Islet precursor cell (in vitro differentiated cells): Measurements from ENCODE around the gene PKDCC.
A peak's percentile ranks its signal among the peaks of the same experiment; 100 is the strongest.
"Not testable (repeated sequence)": the region's sequence is repeated elsewhere in the genome, so short reads cannot be mapped to it uniquely, and the experiment has no call there.

Experiments
- DNase-seq: peaks from one replicate; pipeline ENCODE4 v3.0.0-alpha.2; 2018

PKDCC gene

GRCh38 chr2:42050703-42051542, 3.1 kb downstream of the PKDCC start:
- peak; percentile 48 for DNase-seq

DNA sequence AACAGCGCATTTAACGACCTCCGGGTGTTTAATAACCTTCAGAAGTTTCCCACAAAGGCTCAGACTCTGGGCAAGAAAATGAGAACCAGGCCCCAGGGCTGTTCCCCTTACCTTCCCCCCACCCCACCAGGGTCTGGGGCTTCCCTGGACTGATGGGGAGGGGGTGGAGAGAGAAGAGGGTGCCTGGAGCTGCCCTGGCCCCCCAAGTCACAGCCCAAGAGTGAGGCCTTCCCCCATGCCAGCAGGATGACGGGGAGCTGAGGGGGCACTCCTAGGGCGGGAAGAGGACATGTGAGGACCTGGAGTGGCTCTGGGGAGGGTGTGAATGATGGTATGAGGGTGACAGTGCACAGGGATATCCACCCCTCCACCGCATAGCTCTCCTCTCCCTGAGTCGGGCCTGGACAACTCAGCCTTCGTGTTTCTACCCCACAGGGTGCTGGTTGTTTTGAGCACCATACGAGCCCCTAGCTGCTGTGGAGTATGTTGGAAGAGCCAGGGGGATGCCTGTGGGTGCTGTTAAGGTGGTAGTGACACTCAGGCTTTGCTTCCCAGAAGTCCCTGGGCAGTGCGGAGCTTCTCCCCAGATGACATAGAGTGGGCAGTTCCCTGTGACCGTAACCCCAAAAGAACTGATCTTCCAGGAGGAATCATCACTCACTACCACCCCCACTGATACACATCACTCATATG, 3.9 kb downstream of the PKDCC start:
- peak; percentile 52 for DNase-seq

- peak; percentile 84 for DNase-seq
Measured at GRCh38 chr2:42052702-42053481, 5.1 kb downstream of the PKDCC start.

DNA sequence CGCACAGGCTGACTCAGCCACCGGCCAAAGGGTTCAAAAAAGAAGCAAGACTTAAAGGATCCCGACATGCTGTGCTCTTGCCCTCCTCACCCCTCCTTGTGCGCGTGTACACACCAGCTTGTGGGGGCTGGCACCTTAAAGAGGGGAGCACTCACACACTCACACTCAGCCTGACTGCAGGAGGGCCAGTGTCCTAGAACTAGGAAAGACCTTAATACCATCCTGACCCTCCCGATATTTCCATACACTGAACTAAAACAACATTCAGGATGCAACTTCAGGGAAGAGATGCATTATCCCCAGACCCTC, 5.6 kb downstream of the PKDCC start:
- no peak for DNase-seq

GRCh38 chr2:42053791-42054701, 6.2 kb downstream of the PKDCC start:
- DNase-seq: no peak

DNA sequence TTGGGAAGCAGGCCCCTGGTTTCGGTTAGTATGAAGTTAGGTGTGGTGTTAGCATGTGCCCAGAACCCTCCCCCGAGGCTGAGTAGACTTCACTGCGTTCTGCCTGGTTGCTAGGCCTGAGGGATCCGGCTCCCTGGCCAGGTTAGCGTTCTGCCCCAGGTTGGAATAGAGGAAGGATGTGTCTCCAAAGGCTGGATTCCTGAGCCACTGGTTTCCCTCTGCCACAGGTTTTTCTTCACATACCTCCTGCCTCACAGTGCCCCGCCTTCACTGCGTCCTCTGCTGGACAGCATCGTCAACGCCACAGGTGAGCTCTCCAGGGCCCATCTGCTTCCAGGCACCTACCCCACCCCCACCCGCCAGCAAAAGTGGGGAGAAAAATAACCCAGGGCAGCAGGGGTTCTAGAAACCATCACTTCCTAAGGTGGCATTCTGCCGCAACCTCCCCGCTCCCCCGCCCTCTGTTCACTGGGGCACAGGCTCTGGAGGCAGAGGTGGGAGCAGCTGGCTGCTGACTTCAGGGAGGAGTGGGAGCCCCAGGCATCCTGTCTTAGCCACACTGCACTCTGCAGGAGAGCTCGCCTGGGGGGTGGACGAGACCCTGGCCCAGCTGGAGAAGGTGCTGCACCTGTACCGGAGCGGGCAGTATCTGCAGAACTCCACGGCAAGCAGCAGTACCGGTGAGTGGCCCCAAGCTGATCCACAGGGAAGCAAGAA, 7.1 kb downstream of the PKDCC start:
- peak; percentile 85 for DNase-seq

GRCh38 chr2:42055573-42056514, 8.0 kb downstream of the PKDCC start:
- DNase-seq: peak; percentile 89

DNA sequence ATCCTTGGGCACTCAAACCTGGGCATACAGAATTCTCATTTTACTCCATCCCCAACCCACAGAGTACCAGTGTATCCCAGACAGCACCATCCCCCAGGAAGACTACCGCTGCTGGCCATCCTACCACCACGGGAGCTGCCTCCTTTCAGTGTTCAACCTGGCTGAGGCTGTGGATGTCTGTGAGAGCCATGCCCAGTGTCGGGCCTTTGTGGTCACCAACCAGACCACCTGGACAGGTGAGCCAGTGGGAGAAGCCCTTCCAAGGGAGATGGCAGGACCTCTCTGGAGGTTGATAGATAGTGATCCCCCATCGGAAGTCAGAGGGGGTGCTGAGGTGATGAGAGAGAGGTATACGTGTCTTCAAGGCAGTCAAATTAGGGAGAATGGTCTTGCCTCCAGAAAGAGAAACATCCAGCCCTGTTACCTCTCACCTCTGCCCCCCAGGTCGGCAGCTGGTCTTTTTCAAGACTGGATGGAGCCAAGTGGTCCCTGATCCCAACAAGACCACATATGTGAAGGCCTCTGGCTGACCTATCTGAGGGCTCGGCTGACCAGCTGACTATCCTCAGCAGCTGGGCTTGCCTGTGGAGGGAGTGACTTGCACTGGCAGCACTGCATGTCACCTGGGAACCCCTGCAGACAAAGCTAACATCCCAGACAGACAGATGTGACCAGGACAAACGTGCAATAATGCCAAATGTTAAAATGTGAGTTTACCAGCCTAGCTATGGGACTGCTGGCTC, 9.5 kb downstream of the PKDCC start:
- no peak for DNase-seq

DNA sequence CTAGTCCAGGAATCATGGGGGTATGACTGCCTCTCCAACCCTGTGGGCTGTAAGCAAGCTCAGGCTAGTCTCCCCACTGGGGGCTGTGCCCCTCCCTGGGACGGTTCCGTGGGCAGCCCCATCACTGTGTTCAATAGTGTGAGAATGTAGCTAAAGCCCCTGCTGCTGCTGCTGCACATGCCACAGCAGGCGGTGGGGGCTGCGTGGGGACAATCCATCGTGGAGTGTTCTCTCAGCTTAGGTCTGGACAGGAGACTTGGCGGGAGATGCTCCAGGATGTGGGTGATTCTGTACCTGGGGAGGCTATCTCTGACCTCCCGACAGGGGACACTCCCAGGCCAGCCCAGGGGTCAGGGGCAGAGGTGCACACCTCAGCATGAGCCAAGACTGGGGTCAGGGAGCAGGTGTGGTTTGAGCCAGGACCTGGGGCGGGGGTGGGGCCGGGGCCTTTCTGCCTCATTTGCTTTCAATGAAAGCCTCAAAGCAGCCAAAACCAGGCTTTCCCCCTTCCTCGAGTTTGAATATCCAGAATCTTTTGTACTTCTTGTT, 10.2 kb downstream of the PKDCC start:
- no peak for DNase-seq

DNA sequence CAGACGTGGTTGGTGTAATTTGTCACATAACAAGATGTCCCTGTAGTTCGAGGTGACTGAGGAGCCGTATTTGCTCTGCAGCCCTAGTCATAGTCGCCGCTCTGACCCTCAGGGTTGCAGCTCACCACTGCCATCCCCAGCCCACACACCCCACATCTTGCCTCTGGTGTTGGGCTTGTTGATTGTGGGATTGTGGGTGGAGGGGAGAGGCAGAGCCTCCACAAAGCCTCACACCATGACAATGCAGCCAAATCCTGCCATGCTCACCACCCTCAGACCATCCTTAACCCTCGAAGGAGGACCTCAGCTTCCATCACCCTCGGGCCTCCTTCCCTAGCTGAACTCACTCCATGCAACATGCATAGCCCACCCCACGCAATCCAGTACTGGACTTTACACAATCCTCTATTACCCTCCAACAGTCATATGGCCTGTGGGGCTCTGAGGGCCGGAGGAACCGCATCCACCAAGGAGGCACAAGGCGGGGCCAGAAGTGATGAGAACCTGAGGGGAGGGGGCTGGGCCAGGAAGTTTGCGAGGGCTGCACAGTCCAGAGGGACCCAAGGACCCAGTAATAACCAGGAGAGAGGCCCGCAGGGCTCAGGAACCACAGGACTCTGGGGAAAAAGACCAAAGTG, 11.6 kb downstream of the PKDCC start:
- no peak for DNase-seq

- no peak for DNase-seq
Measured at GRCh38 chr2:42060028-42060427, 12.2 kb downstream of the PKDCC start.

- DNase-seq: no peak
Measured at GRCh38 chr2:42060718-42061619, 13.1 kb downstream of the PKDCC start.

- DNase-seq: no peak
Measured at GRCh38 chr2:42061839-42062238, 14.0 kb downstream of the PKDCC start.

DNA sequence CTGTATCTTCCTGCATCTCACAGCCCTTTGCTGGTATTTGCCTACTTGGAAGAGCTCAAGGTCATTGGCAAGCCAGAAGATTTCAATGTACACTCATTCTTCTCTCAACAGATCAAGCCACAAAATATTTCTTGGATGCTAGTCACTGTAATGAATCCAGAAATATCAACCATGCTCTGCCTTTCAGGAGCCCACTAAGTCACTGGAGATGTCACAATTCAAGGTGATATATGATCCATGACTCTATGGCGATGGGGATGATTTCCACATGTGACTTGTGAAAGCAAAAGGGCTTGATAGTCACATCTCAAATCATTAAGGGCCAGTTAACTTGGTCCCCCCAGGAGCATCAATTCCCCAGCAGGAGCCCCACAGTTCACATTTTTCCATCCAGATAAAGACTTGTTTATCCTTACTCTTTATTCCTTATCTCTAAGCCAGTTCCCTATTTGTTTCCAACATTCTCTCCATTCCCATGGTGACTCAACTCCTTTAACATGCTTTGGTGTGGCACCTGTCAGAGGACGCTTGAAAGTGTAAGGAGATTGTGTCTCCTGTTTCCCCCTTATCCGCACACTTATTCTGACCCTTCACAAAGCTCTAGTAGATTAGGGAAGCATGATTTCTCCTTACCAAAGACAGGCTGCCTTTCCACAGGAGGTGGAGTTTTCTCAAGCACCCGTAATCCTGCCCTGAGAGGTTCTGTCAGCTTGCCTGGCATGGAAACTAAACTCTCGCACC, 15.8 kb downstream of the PKDCC start:
- no peak for DNase-seq

- no peak for DNase-seq
Measured at GRCh38 chr2:42064417-42064942, 16.7 kb downstream of the PKDCC start.

DNA sequence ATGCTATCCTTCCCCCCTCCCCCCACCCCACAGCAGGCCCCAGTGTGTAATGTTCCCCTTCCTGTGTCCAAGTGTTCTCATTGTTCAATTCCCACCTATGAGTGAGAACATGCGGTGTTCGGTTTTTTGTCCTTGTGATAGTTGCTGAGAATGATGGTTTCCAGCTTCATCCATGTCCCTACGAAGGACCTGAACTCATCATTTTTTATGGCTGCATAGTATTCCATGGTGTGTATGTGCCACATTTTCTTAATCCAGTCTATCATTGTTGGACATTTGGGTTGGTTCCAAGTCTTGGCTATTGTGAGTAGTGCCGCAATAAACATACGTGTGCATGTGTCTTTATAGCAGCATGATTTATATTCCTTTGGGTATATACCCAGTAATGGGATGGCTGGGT, 17.9 kb downstream of the PKDCC start:
- DNase-seq: not testable (repeated sequence)

- DNase-seq: not testable (repeated sequence)
Measured at GRCh38 chr2:42067001-42067400, 19.2 kb downstream of the PKDCC start.
